Natural killer cell (primary cell): ENCODE measurements around the gene CLK2. TPM values are rescaled to one million over a fixed set of nuclear protein-coding genes. Genes with fewer than 3 reads are reported as not detected.
"Not testable (repeated sequence)": the region's sequence is repeated elsewhere in the genome, so short reads cannot be mapped to it uniquely, and the experiment has no call there.

Experiments used
- ATAC-seq, 3 donors: fragments of 150-1000 bp in 2 of 3; fragments of 200-7000 bp in 1 of 3; cut with Tn5 transposase; 1 replicate in 1 of 3; 2 replicates in 2 of 3; pipeline ENCODE4 v1.10.0; 2021; ENCODE audit warnings: mild to moderate bottlenecking in 2 of 3, moderate library complexity in 2 of 3
- DNase-seq, 2 donors: peaks; one replicate each; pipeline versions ENCODE4 v3.0.0 to v3.0.0-alpha.2; 2013 to 2021; ENCODE audit warnings: mixed read lengths in 1 of 2
- H3K27ac ChIP-seq: one replicate; pipeline ENCODE4 v1.5.1; 2013; ENCODE audit warnings: mild to moderate bottlenecking, low read length
- H3K27me3 ChIP-seq: one replicate; pipeline ENCODE4 v1.6.1; 2013; ENCODE audit warnings: low read length; ENCODE audit not compliant: control insufficient read depth, insufficient read depth
- H3K36me3 ChIP-seq: one replicate; pipeline ENCODE4 v1.6.1; 2013; ENCODE audit warnings: low read length; ENCODE audit not compliant: control insufficient read depth, insufficient read depth
- H3K4me1 ChIP-seq: one replicate; pipeline ENCODE4 v1.6.1; 2013; ENCODE audit warnings: low read length; ENCODE audit not compliant: control insufficient read depth, insufficient read depth
- H3K4me3 ChIP-seq: one replicate; pipeline ENCODE4 v1.5.1; 2013; ENCODE audit warnings: low read length
- H3K9me3 ChIP-seq: one replicate; pipeline ENCODE4 v1.6.1; 2013; ENCODE audit warnings: low read length; ENCODE audit not compliant: control insufficient read depth, insufficient read depth
- H3K27ac Mint-ChIP-seq, 2 donors: one replicate each; pipeline ENCODE4 v1.8.0; 2022; ENCODE audit warnings: mild to moderate bottlenecking in 2 of 2, mixed read lengths in 2 of 2, moderate library complexity in 1 of 2
- H3K27me3 Mint-ChIP-seq, 2 donors: one replicate each; pipeline ENCODE4 v1.8.0; 2022; ENCODE audit warnings: low read depth in 2 of 2, mixed read lengths in 2 of 2
- H3K36me3 Mint-ChIP-seq: one replicate; pipeline ENCODE4 v1.8.0; 2022; ENCODE audit warnings: mixed read lengths
- H3K4me1 Mint-ChIP-seq, 2 donors: one replicate each; pipeline ENCODE4 v1.8.0; 2022; ENCODE audit warnings: mixed read lengths in 2 of 2
- H3K4me3 Mint-ChIP-seq: one replicate; pipeline ENCODE4 v1.8.0; 2022; ENCODE audit warnings: mild to moderate bottlenecking, moderate library complexity, mixed read lengths
- H3K9me3 Mint-ChIP-seq, 2 donors: one replicate each; pipeline ENCODE4 v1.8.0; 2022; ENCODE audit warnings: mixed read lengths in 2 of 2
- CTCF ChIP-seq: fragments of 200-600 bp; IDR thresholded peaks from one replicate; pipeline ENCODE4 v1.8.0; 2022; ENCODE audit warnings: antibody characterized with exemption
- WGBS: methylation state at CpG from one replicate; pipeline ENCODE4 v1.1.7; 2013; ENCODE audit warnings: missing lambda C conversion rate; ENCODE audit not compliant: insufficient coverage; 5-methylcytosine and 5-hydroxymethylcytosine counted together
- intact Hi-C: fragments of 100-400 bp; cut with micrococcal nuclease; formaldehyde crosslinking; loops from one replicate; pipeline ENCODE4 v1.14.2; 2022
- total RNA-seq, 4 donors: library from RNA; stranded (reverse); fragments of 120-200 nt in 1 of 4; gene quantifications; one replicate each; pipeline versions ENCODE4 v1.2.3 to v1.2.4, GENCODE V29; 2013 to 2022

CLK2 gene
- total RNA-seq, 3 donors from 2014 or later (not counting 1 experiment from before 2014, with no cell fraction given), result 70.4 to 97.5 (median 84.4) TPM

- H3K4me3 ChIP-seq, result no peak overlapping the region
- no peaks in the 10 kb centered on the region for H3K36me3 ChIP-seq
- no peak for TF ChIP-seq CTCF
- Mint-ChIP-seq H3K27ac (peak overlapping the region; percentile 90 to 93), H3K27me3 (no peaks in the 10 kb centered on the region), H3K4me1 (peaks cover 21 to 24% of the 10 kb centered on the region in 2 donors), H3K36me3 (no peaks in the 10 kb centered on the region), H3K9me3 (no peaks in the 10 kb centered on the region), H3K4me3 (peak overlapping the region; percentile 83)
- intact Hi-C loops, result no loop called here
- peaks cover 26% of the 10 kb centered on the region for H3K4me1 ChIP-seq
- peak overlapping the region; percentile 70 for H3K27ac ChIP-seq
- ATAC-seq (peak; percentile 75 to 85 (median 82)), DNase-seq (peak; percentile 38 to 45)
- 14% methylated on average over 1 of the region's 1 CpG for WGBS
- no peaks in the 10 kb centered on the region for H3K9me3 ChIP-seq
- no peaks in the 10 kb centered on the region for H3K27me3 ChIP-seq
Observed at GRCh38 chr1:155219592-155220031, 53.7 kb downstream of the CLK2 start.

- WGBS, result 64% methylated on average over 6 of the region's 7 CpGs
- TF ChIP-seq CTCF, result no peak
- intact Hi-C loops, result no loop called here
- H3K36me3 ChIP-seq, result no peaks in the 10 kb centered on the region
- Mint-ChIP-seq H3K27me3 (no peaks in the 10 kb centered on the region), H3K9me3 (no peaks in the 10 kb centered on the region), H3K4me1 (peaks cover 21 to 24% of the 10 kb centered on the region in 2 donors), H3K4me3 (peak overlapping the region; percentile 83), H3K27ac (peak overlapping the region; percentile 90 to 93), H3K36me3 (no peaks in the 10 kb centered on the region)
- H3K9me3 ChIP-seq, result no peaks in the 10 kb centered on the region
- no peak overlapping the region for H3K4me3 ChIP-seq
- DNase-seq, result peak in 1 of 2 donors; percentile 57
- H3K27me3 ChIP-seq, result no peaks in the 10 kb centered on the region
- ATAC-seq, result peak in 2 of 3 donors; percentile 17 to 34
- peaks cover 26% of the 10 kb centered on the region for H3K4me1 ChIP-seq
- peak overlapping the region; percentile 70 for H3K27ac ChIP-seq
Observed at GRCh38 chr1:155218854-155219591, 54.3 kb downstream of the CLK2 start.

- H3K27ac ChIP-seq, H3K36me3 ChIP-seq, H3K9me3 ChIP-seq, ATAC-seq, H3K27me3 ChIP-seq, H3K4me3 Mint-ChIP-seq, H3K4me3 ChIP-seq, DNase-seq, H3K27me3 Mint-ChIP-seq, H3K36me3 Mint-ChIP-seq, intact Hi-C loops, H3K27ac Mint-ChIP-seq, H3K9me3 Mint-ChIP-seq: not testable (repeated sequence)
- peaks cover 13 to 19% of the 10 kb centered on the region in 2 donors for H3K4me1 Mint-ChIP-seq
- H3K4me1 ChIP-seq, result peaks cover 15% of the 10 kb centered on the region
- WGBS, result 79% methylated on average over 2 of the region's 10 CpGs
Observed at GRCh38 chr1:155214702-155215101, 58.6 kb downstream of the CLK2 start.

Other genes starting within 250 kb of the CLK2 start
- gene DCST2, start 239.7 kb downstream of the CLK2 start, total RNA-seq, result under 1 TPM; 0.30 to 0.92 (median 0.32) TPM
- under 1 TPM in 2 of 3 donors, not detected in 1; 0.35 to 0.60 TPM for gene DCST1, start 239.7 kb downstream of the CLK2 start, total RNA-seq
- 10 to 100 TPM; 54.6 to 83.2 (median 64.7) TPM for gene ADAM15, start 222.2 kb downstream of the CLK2 start, total RNA-seq
- gene EFNA4, start 209.8 kb downstream of the CLK2 start, total RNA-seq, result 1 to 10 TPM; 4.6 to 6.8 (median 5.5) TPM
- gene EFNA3, start 194.7 kb downstream of the CLK2 start, total RNA-seq, result 1 to 10 TPM in 1 of 3 donors, under 1 TPM in 2; 0.52 to 1.1 (median 0.68) TPM
- 1 to 10 TPM; 1.5 to 1.9 (median 1.9) TPM for gene EFNA1, start 145.6 kb downstream of the CLK2 start, total RNA-seq
- 10 to 100 TPM; 31.7 to 33.5 (median 32.7) TPM for gene SLC50A1, start 137.7 kb downstream of the CLK2 start, total RNA-seq
- gene DPM3, start 133.0 kb downstream of the CLK2 start, total RNA-seq, result 10 to 100 TPM; 26.8 to 45.7 (median 41.5) TPM
- gene KRTCAP2, start 100.2 kb downstream of the CLK2 start, total RNA-seq, result 100 to 1,000 TPM in 2 of 3 donors, 10 to 100 TPM in 1; 95.3 to 113 (median 104) TPM
- 1 to 10 TPM in 2 of 3 donors, under 1 TPM in 1; 0.94 to 4.9 (median 2.5) TPM for gene TRIM46, start 99.7 kb downstream of the CLK2 start, total RNA-seq
- gene THBS3, start 65.6 kb downstream of the CLK2 start, total RNA-seq, result 10 to 100 TPM; 16.2 to 19.4 (median 18.6) TPM
- 10 to 100 TPM; 22.3 to 28.5 (median 27.9) TPM for gene MTX1, start 64.8 kb downstream of the CLK2 start, total RNA-seq
- 1 to 10 TPM; 6.9 to 10.0 (median 8.9) TPM for gene ENTREP3, start 18.0 kb downstream of the CLK2 start, total RNA-seq
- 10 to 100 TPM; 59.7 to 72.1 (median 65.0) TPM for gene SCAMP3, start 11.1 kb downstream of the CLK2 start, total RNA-seq
- gene HCN3, start 4.0 kb upstream of the CLK2 start, total RNA-seq, result 1 to 10 TPM; 2.0 to 3.4 (median 2.6) TPM
- gene PKLR, start 27.9 kb upstream of the CLK2 start, total RNA-seq, result under 1 TPM in 1 of 3 donors, not detected in 2; 0.12 TPM
- 100 to 1,000 TPM; 105 to 110 (median 105) TPM for gene FDPS, start 35.4 kb upstream of the CLK2 start, total RNA-seq
- 10 to 100 TPM; 20.4 to 24.7 (median 21.5) TPM for gene RUSC1, start 47.4 kb upstream of the CLK2 start, total RNA-seq